SK-N-SH (cell line): ENCODE measurements around the gene COL21A1.

ENCODE experiments used
- EP300 ChIP-seq, 2 experiments: IDR thresholded peaks; 2 replicates each; pipeline versions ENCODE4 v1.4.0 to v1.6.1; 2012; ENCODE audit warnings: borderline replicate concordance in 1 of 2, low read depth in 1 of 2, low read length in 1 of 2
- EZH2phosphoT487 ChIP-seq: fragments of 200-600 bp; sonication (generic); IDR thresholded peaks from 2 replicates; pipeline ENCODE4 v1.6.1; 2017; ENCODE audit warnings: low read depth, mixed run types, mild to moderate bottlenecking, antibody characterized with exemption, moderate library complexity, borderline replicate concordance
- FOSL2 ChIP-seq: IDR thresholded peaks from 2 replicates; pipeline ENCODE4 v1.4.0; 2012; ENCODE audit warnings: low read depth, mild to moderate bottlenecking, moderate library complexity, borderline replicate concordance
- GABPA ChIP-seq: IDR thresholded peaks from 2 replicates; pipeline ENCODE4 v1.4.0; 2012; ENCODE audit warnings: low read depth, mild to moderate bottlenecking
- MEF2A ChIP-seq: IDR thresholded peaks from 2 replicates; pipeline ENCODE4 v1.4.0; 2012; ENCODE audit warnings: low read depth, borderline replicate concordance
- POLR2AphosphoS5 ChIP-seq: IDR thresholded peaks from 2 replicates; pipeline ENCODE4 v1.6.1; 2012; ENCODE audit warnings: low read depth, low read length
- RAD21 ChIP-seq: IDR thresholded peaks from 2 replicates; pipeline ENCODE4 v1.6.1; 2012; ENCODE audit warnings: mild to moderate bottlenecking, low read length
- RXRA ChIP-seq: IDR thresholded peaks from 2 replicates; pipeline ENCODE4 v1.4.0; 2012; ENCODE audit warnings: low read depth, mild to moderate bottlenecking, borderline replicate concordance
- TCF12 ChIP-seq: IDR thresholded peaks from 2 replicates; pipeline ENCODE4 v1.4.0; 2012
- TF ChIP-seq, protein P1 (sequence below): fragments of 150-350 bp; IDR thresholded peaks from 2 replicates; pipeline ENCODE4 v1.6.1; 2017; ENCODE audit warnings: antibody characterized with exemption, low read length, low read depth, borderline replicate concordance
- TF ChIP-seq, protein P2 (sequence below): fragments of 200-600 bp; sonication (generic); IDR thresholded peaks from 2 replicates; pipeline ENCODE4 v1.6.1; 2017; ENCODE audit warnings: antibody characterized with exemption, mild to moderate bottlenecking, moderate library complexity
- TF ChIP-seq, protein P3 (sequence below): IDR thresholded peaks from 2 replicates; pipeline ENCODE4 v1.4.0; 2012; ENCODE audit warnings: low read depth

DNA sequence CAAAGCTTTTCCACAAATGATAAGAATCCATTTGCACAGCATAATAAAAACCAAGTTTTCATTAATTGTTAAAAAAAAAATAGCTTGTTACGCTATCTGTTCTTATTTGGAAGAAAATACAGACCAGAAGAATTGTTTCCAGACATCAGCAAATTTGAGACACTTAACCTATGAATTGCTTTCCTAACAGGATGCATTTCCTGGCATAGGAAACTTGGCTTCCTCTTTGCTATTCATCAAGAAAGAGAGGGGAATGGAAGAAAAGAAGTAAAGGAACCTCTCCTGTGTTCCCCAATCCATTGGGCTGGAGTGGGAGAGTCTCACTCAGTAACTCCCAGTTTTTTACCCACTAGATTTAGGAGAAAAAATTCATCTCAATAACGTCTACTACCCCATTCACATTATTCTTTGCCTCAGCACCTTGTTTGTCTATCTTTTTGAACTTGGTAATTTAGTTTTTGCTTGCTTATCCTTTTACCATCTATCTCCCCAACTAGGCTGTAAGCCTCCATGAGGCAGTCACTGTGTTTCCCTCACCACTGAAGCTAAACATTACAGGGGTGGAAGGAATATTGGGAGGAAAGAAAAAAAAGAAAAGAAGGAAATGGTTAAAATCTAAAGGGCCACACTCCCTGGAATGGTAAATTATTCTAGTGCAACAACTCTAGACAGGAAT, 150.3 kb downstream of the COL21A1 start:
- TF ChIP-seq, protein P1, sequence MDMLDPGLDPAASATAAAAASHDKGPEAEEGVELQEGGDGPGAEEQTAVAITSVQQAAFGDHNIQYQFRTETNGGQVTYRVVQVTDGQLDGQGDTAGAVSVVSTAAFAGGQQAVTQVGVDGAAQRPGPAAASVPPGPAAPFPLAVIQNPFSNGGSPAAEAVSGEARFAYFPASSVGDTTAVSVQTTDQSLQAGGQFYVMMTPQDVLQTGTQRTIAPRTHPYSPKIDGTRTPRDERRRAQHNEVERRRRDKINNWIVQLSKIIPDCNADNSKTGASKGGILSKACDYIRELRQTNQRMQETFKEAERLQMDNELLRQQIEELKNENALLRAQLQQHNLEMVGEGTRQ, result no peak
- no peak for TF ChIP-seq RAD21
- TF ChIP-seq EP300 (IDR thresholded peaks at IDR 0.05; ENCODE audit: borderline replicate concordance in 1 of 2, low read depth in 1 of 2, low read length in 1 of 2), result no peak
- no peak for TF ChIP-seq EZH2phosphoT487
- TF ChIP-seq, protein P2, sequence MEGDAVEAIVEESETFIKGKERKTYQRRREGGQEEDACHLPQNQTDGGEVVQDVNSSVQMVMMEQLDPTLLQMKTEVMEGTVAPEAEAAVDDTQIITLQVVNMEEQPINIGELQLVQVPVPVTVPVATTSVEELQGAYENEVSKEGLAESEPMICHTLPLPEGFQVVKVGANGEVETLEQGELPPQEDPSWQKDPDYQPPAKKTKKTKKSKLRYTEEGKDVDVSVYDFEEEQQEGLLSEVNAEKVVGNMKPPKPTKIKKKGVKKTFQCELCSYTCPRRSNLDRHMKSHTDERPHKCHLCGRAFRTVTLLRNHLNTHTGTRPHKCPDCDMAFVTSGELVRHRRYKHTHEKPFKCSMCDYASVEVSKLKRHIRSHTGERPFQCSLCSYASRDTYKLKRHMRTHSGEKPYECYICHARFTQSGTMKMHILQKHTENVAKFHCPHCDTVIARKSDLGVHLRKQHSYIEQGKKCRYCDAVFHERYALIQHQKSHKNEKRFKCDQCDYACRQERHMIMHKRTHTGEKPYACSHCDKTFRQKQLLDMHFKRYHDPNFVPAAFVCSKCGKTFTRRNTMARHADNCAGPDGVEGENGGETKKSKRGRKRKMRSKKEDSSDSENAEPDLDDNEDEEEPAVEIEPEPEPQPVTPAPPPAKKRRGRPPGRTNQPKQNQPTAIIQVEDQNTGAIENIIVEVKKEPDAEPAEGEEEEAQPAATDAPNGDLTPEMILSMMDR, result no peak
- TF ChIP-seq FOSL2, result no peak
- TF ChIP-seq MEF2A, result no peak
- no peak for TF ChIP-seq RXRA
- TF ChIP-seq POLR2AphosphoS5, result no peak
- no peak for TF ChIP-seq TCF12
- TF ChIP-seq, protein P3, sequence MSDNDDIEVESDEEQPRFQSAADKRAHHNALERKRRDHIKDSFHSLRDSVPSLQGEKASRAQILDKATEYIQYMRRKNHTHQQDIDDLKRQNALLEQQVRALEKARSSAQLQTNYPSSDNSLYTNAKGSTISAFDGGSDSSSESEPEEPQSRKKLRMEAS, result no peak
- no peak for TF ChIP-seq GABPA
